Stimulated activated naive B cell treated with anti-CD40 and anti-IgM and Interleukin-4, amounts not matched to agents 10 μg/mL and 1 μg/mL and 100 μg/mL, for 72 hours (primary cell): ENCODE data around the gene ETNK2.
A peak's percentile ranks its signal among the peaks of the same experiment; 100 is the strongest.

Experiments used
- ATAC-seq, 2 donors: fragments of 150-1000 bp; cut with Tn5 transposase; replicated peaks; 2 replicates each; pipeline ENCODE4 v1.10.0; 2021; ENCODE audit warnings: moderate library complexity in 1 of 2
- DNase-seq: peaks from one replicate; pipeline ENCODE4 v3.0.0; 2021
- H3K27ac Mint-ChIP-seq: one replicate; pipeline ENCODE4 v1.8.0; 2022; ENCODE audit warnings: mild to moderate bottlenecking, mixed read lengths
- H3K27me3 Mint-ChIP-seq, 2 donors: one replicate each; pipeline ENCODE4 v1.8.0; 2022; ENCODE audit warnings: mixed read lengths in 2 of 2
- H3K36me3 Mint-ChIP-seq, 2 donors: one replicate each; pipeline ENCODE4 v1.8.0; 2022; ENCODE audit warnings: mixed read lengths in 2 of 2, mild to moderate bottlenecking in 1 of 2
- H3K4me1 Mint-ChIP-seq, 2 donors: one replicate each; pipeline ENCODE4 v1.8.0; 2022; ENCODE audit warnings: mixed read lengths in 2 of 2, mild to moderate bottlenecking in 1 of 2
- H3K4me3 Mint-ChIP-seq, 2 donors: one replicate each; pipeline ENCODE4 v1.8.0; 2022; ENCODE audit warnings: mild to moderate bottlenecking in 2 of 2, mixed read lengths in 2 of 2, moderate library complexity in 1 of 2
- H3K9me3 Mint-ChIP-seq, 2 donors: one replicate each; pipeline ENCODE4 v1.8.0; 2022; ENCODE audit warnings: mixed read lengths in 2 of 2, mild to moderate bottlenecking in 1 of 2

Gene ETNK2

GRCh38 chr1:204167730-204168129 is 15.9 kb upstream of the ETNK2 start:
- ATAC-seq (no peak), DNase-seq (no peak)
- Mint-ChIP-seq H3K9me3 (peaks cover 10 to 19% of the 10 kb centered on the region in 2 donors), H3K4me3 (no peak overlapping the region), H3K4me1 (no peaks in the 10 kb centered on the region), H3K27me3 (peaks cover 16 to 27% of the 10 kb centered on the region in 2 donors), H3K36me3 (peaks cover 0 to 3% of the 10 kb centered on the region in 2 donors), H3K27ac (no peak overlapping the region)

GRCh38 chr1:204166219-204166618 is 14.4 kb upstream of the ETNK2 start, which contains the start of gene REN:
TSS of gene REN (minus strand) at chr1:204166337. CDS start at chr1:204166293, 44 bp downstream.
- ATAC-seq (no peak), DNase-seq (no peak)
- peaks cover 19 to 31% of the 10 kb centered on the region in 2 donors for H3K27me3 Mint-ChIP-seq
- H3K4me1 Mint-ChIP-seq = peaks cover 0 to 2% of the 10 kb centered on the region in 2 donors
- no peaks in the 10 kb centered on the region for H3K36me3 Mint-ChIP-seq
- H3K9me3 Mint-ChIP-seq = peaks cover 7 to 13% of the 10 kb centered on the region in 2 donors
- no peak within 1 kb of the TSS for H3K4me3 Mint-ChIP-seq
- no peak within 1 kb of the TSS for H3K27ac Mint-ChIP-seq

- peak; percentile 67 for DNase-seq
- peak; percentile 93 to 97 for ATAC-seq
- peaks cover 5 to 7% of the 10 kb centered on the region in 2 donors for H3K4me1 Mint-ChIP-seq
Observed at GRCh38 chr1:204162494-204163074, 10.7 kb upstream of the ETNK2 start.

GRCh38 chr1:204161609-204162493 is 10.0 kb upstream of the ETNK2 start:
- Mint-ChIP-seq H3K9me3 (no peaks in the 10 kb centered on the region), H3K27me3 (peaks cover 33 to 53% of the 10 kb centered on the region in 2 donors), H3K36me3 (no peaks in the 10 kb centered on the region), H3K4me1 (peaks cover 5 to 7% of the 10 kb centered on the region in 2 donors), H3K4me3 (no peak overlapping the region), H3K27ac (peak overlapping the region; percentile 57)
- DNase-seq = no peak
- ATAC-seq = no peak

More at GRCh38 chr1:204162494-204163074, 10.7 kb upstream of the ETNK2 start:
- Mint-ChIP-seq H3K27me3 (peaks cover 34 to 56% of the 10 kb centered on the region in 2 donors), H3K36me3 (no peaks in the 10 kb centered on the region), H3K27ac (peak overlapping the region; percentile 56), H3K9me3 (peaks cover 0 to 3% of the 10 kb centered on the region in 2 donors), H3K4me3 (no peak overlapping the region)

- peaks cover 50 to 60% of the 10 kb centered on the region in 2 donors for H3K27me3 Mint-ChIP-seq
- peaks cover 5 to 7% of the 10 kb centered on the region in 2 donors for H3K4me1 Mint-ChIP-seq
- H3K9me3 Mint-ChIP-seq = no peaks in the 10 kb centered on the region
- no peak for DNase-seq
- ATAC-seq = no peak
- H3K4me3 Mint-ChIP-seq = no peak overlapping the region
- no peak overlapping the region for H3K27ac Mint-ChIP-seq
- H3K36me3 Mint-ChIP-seq = no peaks in the 10 kb centered on the region
Observed at GRCh38 chr1:204157962-204158361, 6.1 kb upstream of the ETNK2 start.

GRCh38 chr1:204155881-204156280 is 4.0 kb upstream of the ETNK2 start:
- H3K4me3 Mint-ChIP-seq = no peak overlapping the region
- no peaks in the 10 kb centered on the region for H3K9me3 Mint-ChIP-seq
- peaks cover 50 to 65% of the 10 kb centered on the region in 2 donors for H3K27me3 Mint-ChIP-seq
- H3K36me3 Mint-ChIP-seq = no peaks in the 10 kb centered on the region
- peaks cover 6 to 17% of the 10 kb centered on the region in 2 donors for H3K4me1 Mint-ChIP-seq
- H3K27ac Mint-ChIP-seq = no peak overlapping the region
- DNase-seq = no peak
- no peak for ATAC-seq

GRCh38 chr1:204154568-204155255 is 2.9 kb upstream of the ETNK2 start:
- Mint-ChIP-seq H3K4me1 (peaks cover 8 to 20% of the 10 kb centered on the region in 2 donors), H3K4me3 (no peak overlapping the region), H3K9me3 (no peaks in the 10 kb centered on the region), H3K36me3 (no peaks in the 10 kb centered on the region), H3K27ac (no peak overlapping the region), H3K27me3 (peaks cover 54 to 64% of the 10 kb centered on the region in 2 donors)
- DNase-seq (no peak), ATAC-seq (no peak)

- peaks cover 49 to 54% of the 10 kb centered on the region in 2 donors for H3K27me3 Mint-ChIP-seq
- H3K36me3 Mint-ChIP-seq = no peaks in the 10 kb centered on the region
- no peak for DNase-seq
- no peaks in the 10 kb centered on the region for H3K9me3 Mint-ChIP-seq
- no peak overlapping the region for H3K27ac Mint-ChIP-seq
- peaks cover 9 to 23% of the 10 kb centered on the region in 2 donors for H3K4me1 Mint-ChIP-seq
- ATAC-seq = no peak
- H3K4me3 Mint-ChIP-seq = no peak overlapping the region
Observed at GRCh38 chr1:204153667-204154066, 1.8 kb upstream of the ETNK2 start.

GRCh38 chr1:204152310-204153044 is 633 bp upstream of the ETNK2 start:
- Mint-ChIP-seq H3K27me3 (peaks cover 49 to 53% of the 10 kb centered on the region in 2 donors), H3K36me3 (no peaks in the 10 kb centered on the region), H3K4me3 (peak overlapping the region; percentile 71 to 78), H3K4me1 (peaks cover 9 to 25% of the 10 kb centered on the region in 2 donors), H3K27ac (no peak overlapping the region), H3K9me3 (no peaks in the 10 kb centered on the region)
- no peak for DNase-seq
- ATAC-seq = no peak

- peak in 1 of 2 donors; percentile 19 for ATAC-seq
- peaks cover 38 to 52% of the 10 kb centered on the region in 2 donors for H3K27me3 Mint-ChIP-seq
Observed at GRCh38 chr1:204150702-204151551, 917 bp downstream of the ETNK2 start.

GRCh38 chr1:204149635-204150565 is 1.9 kb downstream of the ETNK2 start:
- peaks cover 9 to 25% of the 10 kb centered on the region in 2 donors for H3K4me1 Mint-ChIP-seq
- peak overlapping the region; percentile 48 for H3K27ac Mint-ChIP-seq
- no peaks in the 10 kb centered on the region for H3K9me3 Mint-ChIP-seq
- H3K36me3 Mint-ChIP-seq = no peaks in the 10 kb centered on the region
- H3K4me3 Mint-ChIP-seq = no peak overlapping the region
- ATAC-seq (no peak), DNase-seq (no peak)
- peaks cover 30 to 48% of the 10 kb centered on the region in 2 donors for H3K27me3 Mint-ChIP-seq

More at GRCh38 chr1:204150702-204151551, 917 bp downstream of the ETNK2 start:
- H3K36me3 Mint-ChIP-seq = no peaks in the 10 kb centered on the region
- H3K9me3 Mint-ChIP-seq = no peaks in the 10 kb centered on the region
- DNase-seq = no peak
- peaks cover 9 to 25% of the 10 kb centered on the region in 2 donors for H3K4me1 Mint-ChIP-seq
- peak overlapping the region; percentile 74 to 77 for H3K4me3 Mint-ChIP-seq
- peak overlapping the region; percentile 59 for H3K27ac Mint-ChIP-seq

- Mint-ChIP-seq H3K27me3 (peaks cover 28 to 49% of the 10 kb centered on the region in 2 donors), H3K27ac (peak overlapping the region; percentile 52), H3K36me3 (peaks cover 0 to 1% of the 10 kb centered on the region in 2 donors), H3K4me1 (peaks cover 9 to 25% of the 10 kb centered on the region in 2 donors), H3K4me3 (no peak overlapping the region), H3K9me3 (no peaks in the 10 kb centered on the region)
- DNase-seq = no peak
- ATAC-seq = no peak
Observed at GRCh38 chr1:204149107-204149506, 2.7 kb downstream of the ETNK2 start.
